OCI-M2 (cell line): ENCODE measurements around the gene SERPINA12.

Experiments
- DNase-seq: peaks from one replicate; lab custom pipeline; 2025; ENCODE audit not compliant: unreplicated experiment; lab: John Stamatoyannopoulos, UW

The SERPINA12 gene

DNA sequence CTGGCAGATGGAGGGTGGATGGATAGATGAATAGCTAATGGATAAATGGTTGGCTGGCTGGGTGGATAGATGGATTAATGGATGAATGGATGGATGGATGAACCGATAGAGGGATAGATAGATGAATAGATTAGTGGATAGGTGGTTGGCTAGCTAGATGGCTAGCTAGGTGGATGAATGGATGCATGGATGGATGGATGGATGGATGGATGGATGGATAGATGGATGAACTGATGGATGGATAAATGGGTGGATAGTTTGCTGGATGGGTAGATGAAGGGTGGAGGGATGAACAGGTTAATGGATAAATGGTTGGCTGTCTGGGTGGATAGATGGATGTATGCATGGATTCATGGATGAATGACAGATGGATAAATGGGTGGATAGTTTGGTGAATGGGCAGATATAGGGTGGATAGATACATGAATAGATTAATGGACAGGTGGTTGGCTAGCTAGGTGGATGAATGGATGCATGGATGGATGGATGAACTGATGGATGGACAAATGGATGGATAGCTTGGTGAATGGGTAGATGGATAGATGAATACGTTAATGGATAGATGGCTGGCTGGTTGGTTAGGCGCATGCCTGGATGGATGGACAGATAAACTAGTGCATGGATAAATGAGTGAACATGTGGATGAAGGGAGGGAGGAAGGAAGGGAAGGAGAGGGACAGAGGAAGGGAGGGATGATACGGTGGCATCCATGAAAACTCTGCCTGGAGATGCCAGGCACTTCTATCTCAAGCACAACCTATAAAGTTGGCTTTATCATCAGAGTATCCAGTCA, 41.3 kb downstream of the SERPINA12 start:
- DNase-seq = no peak

DNA sequence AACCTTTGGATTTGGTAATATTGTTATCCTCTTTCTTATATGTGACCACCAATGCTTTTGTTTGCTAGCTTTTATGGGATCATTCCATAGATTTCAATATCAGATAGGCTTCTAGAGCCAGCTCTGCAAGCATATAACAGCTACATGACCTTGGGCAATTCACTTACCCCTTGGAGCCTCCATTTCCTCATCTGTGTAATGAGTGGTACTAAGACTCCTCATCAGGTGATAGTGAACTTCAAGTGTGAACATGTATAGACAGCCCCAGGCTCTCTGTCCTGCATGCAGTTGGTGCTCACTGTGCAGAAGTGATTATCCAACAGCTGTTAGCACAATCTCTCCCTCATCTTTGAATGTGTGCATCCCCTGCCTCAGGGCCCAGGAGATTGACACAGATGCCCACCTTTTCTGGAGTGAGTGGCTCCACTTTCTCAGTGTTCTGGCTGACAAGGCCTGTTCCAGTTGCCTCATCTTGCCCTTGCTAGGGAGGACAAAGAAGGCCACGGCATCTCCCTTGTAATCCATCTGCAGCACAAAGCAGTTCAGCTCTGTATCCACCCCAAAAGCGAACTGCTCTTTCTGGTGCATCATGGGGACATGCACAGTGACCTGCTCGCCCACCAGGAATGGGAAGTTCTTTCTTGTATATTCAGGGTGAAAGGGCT, 42.4 kb downstream of the SERPINA12 start:
- no peak for DNase-seq

DNA sequence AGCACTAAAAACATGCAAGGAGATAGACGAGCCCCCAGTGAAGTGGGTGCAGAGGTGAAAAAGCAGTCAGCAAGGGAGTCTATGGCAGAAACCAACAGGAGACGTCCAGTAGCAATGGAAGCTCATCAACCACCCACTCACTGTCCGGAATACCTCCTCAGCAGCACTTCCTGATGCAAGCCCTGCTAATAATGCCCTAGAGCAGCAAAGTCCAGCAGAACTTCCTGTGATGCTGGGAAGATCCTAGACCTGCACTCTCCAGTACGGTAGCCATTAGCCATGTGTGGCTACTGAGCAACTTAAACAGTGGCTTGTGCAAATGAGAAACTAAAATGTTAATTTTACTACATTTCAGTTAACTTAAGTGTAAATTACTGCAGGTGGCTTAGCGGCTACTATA, 44.2 kb downstream of the SERPINA12 start:
- no peak for DNase-seq

DNA sequence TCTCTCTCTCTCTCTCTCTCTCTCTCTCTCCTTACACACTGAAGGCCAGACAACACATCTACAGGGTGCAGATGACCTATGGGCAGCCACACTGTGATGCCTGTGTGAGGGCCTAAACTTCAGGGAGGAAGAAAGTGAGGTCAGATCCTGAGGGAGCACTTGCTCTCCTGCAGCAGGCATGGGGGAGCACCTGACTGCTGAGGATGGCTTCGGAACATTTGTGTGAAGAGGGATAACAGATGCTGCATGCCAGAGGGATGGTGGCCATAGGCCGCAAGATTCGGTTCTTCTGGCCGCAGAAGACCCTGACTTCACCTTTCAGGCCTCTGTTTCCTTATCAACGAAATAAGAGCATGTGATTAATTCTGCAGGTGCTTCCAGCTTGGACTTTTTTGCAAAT, 45.0 kb downstream of the SERPINA12 start:
- DNase-seq = no peak

DNA sequence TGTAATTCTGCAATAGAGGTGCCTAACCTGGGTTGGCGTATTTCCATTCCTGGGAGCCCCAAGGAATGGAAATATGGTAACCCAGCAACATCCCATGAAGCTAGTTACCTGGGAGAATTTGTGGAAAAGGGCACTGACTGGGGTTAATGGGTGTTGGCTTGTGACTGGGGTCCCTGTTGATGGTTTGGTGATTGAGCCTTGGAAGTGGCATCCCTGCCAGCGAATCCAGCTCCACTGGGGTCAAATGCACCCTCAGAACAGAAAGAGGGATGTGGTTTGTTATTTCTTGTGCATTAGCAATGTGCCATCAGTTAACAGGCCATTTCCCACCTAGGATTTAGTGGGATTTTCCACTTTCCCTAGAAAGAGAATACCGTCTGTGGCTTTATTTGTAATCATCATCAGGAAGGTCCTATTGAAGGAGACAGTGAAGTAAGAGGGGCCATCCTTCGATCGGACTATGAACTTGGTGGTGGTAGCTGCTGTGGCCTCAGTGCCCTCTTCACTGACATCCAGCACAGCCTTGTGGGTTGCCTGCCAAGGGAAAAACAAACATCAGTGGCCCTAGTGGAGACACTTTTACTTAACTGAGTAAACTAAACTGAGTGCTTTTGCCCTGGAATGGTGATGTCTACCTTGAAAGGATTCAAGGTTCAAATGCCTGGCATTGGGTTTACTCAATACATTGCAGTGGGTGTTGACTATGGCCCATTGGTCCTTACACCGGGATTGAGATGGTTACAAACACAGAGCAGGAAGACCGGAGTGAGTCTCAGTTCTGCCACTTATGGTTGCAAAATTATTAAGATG, 46.3 kb downstream of the SERPINA12 start:
- DNase-seq = no peak

DNA sequence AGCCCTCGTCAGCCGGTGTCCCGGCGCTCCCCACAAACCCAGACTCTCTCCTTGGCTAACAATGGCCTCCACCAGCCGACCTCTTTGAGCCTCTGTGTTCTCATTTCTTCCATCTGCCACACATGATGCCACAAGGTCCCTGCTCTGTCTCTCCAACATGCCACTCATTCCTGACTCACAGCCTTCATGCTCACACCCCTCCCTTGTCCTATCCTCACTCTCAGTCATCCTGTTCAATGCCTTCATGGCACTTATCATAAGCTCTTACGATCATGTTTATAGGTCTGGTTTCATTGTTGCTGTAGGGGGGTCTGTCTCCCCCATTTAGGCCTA, 47.1 kb downstream of the SERPINA12 start:
- no peak for DNase-seq

DNA sequence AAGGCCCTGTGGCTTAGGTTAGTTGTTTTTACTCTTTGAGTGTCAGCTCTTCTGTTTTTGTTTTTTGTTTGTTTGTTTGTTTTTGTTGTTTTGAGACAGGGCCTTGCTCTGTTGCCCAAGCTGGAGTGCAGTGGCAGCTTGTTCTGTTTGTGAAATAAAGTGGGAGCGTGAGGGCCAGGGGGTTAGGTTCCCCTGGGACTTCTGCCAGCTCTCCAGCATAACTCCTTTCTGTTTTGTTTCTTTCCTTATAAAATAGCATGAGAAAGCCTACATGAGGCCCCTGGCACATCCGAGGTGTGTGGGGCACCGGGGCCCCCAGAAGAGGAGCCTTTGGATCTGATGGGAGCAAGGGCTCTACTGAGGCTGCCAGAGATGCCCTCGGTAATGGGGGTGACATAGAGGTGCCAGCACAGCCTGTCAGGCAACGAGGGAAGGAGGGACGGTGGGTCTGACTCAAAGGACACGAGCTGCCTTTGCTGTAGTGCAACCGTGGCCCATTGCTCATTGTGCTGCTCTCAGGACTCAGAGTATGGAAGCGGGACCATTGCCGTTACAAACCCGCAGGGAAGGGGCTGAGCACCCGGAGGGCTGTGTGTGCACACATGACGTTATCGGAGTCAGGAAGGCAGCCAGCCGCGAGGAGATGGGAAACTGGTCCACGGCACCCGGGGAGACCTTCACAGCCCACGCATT, 47.6 kb downstream of the SERPINA12 start:
- DNase-seq = no peak

DNA sequence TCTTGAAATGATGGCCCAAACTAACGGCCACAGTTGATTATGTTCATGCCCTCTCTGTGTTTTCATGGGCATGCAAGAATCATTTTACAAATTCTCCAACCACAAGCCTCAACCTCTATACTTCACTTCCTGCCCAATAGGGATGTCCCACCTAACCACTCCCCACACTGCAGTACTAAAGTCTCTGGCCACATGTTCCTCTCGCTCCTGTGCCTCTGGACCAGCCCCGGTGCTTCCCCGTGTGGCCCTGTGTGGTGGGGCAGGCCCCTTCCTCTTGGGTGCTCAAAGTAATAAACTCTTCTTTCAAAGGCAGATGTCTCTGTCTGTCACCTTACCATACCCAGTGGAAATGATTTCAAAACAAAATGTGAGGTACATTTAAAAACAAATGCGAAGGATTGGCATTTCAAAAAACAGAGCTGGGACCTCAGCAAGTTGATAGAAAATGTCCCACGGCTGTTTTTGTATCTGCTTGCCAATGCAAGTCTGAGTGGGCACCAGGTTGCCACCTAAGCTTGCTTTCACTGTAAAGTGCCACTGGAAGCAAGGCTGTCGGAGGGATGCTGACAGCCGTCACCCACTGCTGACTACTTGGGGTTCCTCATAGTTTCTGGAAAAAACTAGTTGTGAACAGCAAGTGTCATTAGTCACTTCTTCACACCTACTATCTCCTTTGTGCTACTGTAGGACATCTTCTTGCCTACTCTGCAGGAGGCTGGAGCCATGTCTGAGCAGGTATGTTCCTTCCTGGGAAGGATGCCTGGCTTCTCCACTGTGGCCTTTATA, 48.4 kb downstream of the SERPINA12 start:
- DNase-seq = no peak

DNA sequence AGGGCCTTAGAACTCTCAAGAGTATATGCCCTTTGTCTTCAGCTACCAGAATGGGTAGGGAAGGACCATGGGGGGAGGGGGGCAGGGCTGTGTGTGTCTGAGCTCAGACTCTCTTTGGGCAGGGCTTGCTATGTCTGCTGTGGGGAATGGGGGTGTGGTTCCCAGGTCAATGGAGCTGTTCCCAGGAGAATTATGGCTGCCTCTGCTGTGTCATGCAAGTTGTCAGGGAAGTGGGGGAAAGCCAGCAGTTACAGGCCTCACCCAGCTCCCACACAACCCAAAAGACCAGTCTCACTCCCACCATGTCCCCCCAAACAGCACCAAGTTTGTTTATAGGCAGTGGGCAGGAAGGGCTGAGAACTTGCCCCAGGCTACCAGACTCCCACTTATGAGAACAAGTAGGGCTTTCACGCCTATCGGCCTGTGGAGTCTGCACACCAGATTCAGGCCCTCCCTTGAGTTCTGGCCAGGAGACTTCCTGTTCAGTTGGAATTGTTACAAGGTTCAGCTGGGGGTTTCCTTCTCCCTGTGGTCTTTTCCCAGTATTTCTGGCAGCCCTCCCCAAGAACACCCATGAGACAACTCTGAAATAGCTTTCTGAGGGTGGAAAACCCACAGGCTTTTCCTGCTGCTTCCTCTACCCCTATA, 50.6 kb downstream of the SERPINA12 start:
- DNase-seq = no peak

DNA sequence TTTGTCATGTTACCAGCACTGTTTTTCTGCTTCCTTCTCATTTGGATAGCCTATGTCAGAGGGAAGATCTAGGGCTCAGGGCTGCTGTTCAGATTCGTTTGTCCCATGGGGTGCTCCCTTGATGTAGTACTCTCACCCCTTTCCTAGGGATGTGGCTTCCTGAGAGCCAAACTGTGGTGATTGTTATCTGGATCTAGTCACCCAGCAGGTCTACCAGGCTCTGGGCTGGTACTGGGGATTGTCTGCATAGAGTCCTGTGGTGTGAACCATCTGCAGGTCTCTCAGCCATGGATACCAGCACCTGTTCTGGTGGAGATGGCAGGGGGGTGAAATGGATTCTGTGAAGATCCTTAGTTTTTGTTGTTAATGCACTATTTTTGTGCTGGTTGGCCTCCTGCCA, 51.2 kb downstream of the SERPINA12 start:
- no peak for DNase-seq

DNA sequence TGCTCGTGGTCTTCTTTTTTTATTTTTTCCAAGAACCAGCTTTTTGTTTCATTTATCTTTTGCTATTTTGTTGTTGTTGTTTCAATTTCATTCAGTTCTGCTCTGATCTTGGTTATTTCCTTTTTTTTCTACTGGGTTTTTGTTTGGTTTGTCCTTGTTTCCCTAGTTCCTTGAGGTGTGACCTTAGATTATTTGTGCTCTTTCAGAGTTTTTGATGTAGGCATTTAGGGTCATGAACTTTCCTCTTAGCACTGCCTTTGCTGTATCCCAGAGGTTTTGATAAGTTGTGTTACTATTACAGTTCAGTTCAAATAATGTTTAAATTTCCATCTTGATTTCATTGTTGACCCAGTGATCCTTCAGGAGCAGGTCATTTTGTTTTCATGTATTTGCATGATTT, 53.3 kb downstream of the SERPINA12 start:
- no peak for DNase-seq

DNA sequence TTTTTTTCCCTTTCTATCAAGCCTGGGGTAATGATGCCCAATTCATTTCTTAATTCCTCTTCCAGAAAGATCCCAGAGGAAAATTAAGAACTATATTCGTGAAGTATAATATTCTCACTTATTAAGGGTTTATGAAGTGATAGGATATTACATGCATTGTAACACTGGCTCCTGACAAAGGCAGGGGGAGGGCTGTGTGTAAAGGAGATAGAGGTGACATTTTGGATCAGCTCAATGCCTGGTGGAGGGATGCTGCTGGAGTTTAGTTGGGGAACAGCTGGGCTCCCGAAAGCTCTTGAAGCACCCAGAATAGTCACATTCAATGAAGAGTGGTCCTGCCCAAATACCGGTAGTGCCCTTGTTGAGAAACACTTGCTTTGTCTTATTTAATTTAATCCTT, 57.4 kb downstream of the SERPINA12 start:
- no peak for DNase-seq

DNA sequence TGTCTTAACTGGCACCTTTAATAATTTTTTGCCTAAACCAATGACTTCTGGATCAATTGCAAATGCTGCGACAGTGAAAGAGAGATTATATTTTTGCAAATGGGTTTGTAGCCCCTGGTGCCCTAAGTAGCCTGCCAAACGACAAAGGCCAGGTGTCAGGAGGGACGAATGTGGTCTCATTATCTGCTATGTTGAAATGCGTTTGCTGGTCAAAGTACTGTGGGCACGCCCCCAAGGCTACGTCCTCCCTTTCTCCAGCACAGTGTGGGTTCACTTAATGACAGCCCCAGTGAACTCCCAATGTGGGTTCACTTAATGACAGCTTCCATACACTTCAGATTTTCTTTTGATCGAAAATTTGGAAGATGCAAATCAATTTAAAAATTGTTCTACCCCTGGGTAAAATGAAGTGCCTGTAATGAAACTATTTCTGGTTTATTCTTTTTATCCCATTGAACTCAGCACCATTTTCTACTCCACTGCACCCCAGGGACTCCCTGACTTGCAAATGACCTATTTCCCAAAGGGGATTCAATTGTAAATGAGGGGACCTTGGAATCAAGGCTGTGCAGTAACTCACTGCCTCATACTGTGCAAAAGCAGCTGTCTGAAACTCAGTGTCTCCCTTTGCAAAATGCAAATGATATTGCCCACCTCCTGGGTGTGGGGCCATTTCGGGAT, 58.0 kb downstream of the SERPINA12 start:
- DNase-seq = no peak

DNA sequence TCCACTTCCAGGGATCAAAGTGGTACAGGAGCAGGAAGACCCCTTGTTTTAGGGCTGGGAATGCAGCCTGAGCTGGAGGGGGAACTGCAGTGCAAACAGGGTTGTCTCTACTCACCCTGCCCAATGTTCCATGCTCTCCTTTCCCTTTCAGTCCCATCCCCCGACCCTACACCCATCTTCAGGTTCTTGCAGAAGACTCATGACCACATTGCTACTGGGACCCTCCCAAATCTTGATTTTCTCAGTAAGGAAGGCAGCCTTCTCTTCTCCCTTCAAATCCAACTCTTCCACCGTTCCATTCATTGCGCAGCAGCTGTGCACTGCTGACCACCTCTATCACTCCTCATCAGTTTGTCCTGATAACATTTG, 58.6 kb downstream of the SERPINA12 start:
- no peak for DNase-seq

DNA sequence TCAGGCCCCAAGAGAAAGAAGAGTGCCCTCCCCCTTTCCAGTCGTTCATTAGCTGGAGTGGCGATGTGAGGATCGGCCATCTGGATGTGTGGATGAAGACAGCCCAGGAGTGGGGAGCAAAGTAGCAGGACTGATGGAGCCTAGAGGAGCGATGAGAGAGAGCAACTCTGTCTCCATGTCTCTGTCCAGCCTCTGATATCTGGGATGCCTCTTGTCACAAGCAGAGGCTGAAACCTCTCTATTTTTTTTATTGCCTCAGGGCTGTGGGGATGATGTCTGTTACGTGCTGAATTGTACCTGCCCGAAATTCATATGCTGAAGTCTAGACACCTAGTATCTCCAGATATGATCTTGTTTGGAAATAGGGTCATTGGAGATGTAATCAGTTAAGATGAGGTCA, 59.3 kb downstream of the SERPINA12 start:
- no peak for DNase-seq

DNA sequence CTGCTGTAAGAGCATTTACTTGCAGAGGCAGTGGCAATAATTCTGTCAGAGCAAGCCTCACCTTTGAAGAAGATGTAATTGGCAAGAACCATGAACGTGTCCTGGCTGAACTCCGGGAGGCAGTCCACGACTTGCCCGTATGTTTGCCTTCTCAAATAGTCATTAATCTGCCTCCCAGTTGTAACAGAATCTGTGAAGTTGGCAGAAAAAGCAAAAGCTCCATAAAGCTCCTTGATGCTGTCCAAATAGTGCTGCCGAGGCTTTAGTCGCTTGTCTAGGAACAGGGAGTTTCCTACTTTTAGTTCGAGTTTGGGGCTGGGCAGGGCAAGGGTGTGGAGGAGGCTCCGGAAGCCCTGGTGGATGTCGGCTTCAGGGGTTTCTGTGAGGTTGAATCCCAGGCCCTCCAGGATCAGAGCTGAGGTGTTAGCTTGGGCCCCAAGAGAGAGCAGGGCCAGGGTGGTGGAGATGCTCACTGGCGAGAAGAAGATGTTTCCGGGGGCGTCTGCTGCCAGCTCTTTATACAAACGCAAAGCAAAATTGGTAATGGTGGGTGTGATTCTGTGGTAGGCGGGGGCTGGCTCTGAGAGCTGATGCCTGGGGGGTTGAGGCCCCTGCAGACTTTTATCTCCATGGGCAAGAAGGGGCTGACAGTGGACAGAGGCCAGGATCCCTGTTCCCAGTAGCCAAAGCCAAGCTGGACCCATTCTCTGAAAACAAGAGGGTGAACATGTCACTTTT, 61.0 kb downstream of the SERPINA12 start:
- DNase-seq = no peak

DNA sequence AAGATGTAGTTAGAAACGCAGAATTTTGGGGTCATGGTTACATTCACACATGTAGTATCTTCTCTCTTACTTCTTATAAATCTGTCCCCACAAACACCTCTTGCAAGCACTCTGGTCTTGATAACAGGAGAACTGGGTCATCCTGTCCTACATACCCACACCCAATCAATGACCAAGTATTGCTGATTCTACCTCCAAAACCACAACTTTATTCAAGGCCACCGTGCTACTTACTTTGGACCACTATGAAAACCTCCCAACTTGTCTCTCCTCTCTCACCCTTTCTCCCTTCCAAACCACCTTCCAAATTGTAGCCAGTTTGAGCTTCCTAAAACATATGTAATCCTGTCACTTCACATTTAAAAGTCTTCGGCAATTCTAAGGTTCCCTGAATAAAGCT, 62.1 kb downstream of the SERPINA12 start:
- DNase-seq = no peak

DNA sequence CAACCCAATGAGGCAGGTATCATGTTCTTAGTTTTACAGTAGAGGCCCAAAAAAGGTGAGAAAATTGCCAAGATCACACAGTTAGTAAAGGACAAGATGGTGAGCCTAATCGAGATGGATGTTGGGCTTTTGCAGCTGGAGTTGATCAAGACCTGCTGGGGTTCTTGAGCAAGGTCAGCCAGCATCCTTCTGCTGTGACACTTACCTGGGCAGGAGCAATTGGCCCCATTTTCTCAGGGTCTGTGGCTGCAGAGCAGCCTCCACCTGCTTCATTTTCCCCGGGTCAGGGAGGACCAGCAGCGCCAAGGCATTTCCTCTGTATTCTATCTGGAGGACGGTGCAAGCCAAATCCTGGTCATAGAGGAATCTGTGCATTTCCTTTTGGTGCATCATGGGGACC, 63.1 kb downstream of the SERPINA12 start:
- no peak for DNase-seq

DNA sequence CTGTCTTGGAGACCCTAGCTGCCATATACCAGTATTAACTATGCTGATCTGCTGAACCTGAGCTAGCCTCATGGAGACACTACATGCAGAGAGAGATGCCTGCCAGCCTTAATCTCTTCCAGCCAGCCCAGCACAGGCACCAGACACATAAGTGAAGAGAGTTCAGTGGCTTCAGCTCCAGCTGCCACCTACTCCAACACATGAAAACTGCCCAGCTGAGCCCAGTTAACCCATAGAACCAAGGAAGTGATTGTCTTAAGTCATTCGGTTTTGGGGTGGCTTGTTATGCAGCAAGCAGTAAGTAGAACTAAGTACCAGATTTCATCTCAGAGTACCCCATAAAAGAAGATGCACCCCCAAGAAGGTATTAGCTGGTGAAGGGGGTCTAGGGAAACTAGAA, 64.3 kb downstream of the SERPINA12 start:
- no peak for DNase-seq
